Epithelial cell of proximal tubule (primary cell): ENCODE measurements around the gene DCUN1D1. TPM values are rescaled to one million over a fixed set of nuclear protein-coding genes. Genes with fewer than 3 reads are reported as not detected.
"Not testable (repeated sequence)": the region's sequence is repeated elsewhere in the genome, so short reads cannot be mapped to it uniquely, and the experiment has no call there.

Source experiments
- DNase-seq: peaks from one replicate; pipeline ENCODE4 v3.0.0-alpha.2; 2011; ENCODE audit warnings: low read depth
- H3K4me3 ChIP-seq: 2 replicates; pipeline ENCODE4 v1.5.1; 2011; ENCODE audit warnings: low read depth, mild to moderate bottlenecking, low read length
- CTCF ChIP-seq: conservative IDR thresholded peaks from 2 replicates; pipeline ENCODE4 v1.5.1; 2012; ENCODE audit warnings: low read depth, mild to moderate bottlenecking, low read length
- total RNA-seq: library from RNA; depleted of rRNA; stranded (reverse); fragments of >200 nt; gene quantifications from 2 replicates; pipeline ENCODE4 v1.2.3, GENCODE V29; 2015

DCUN1D1 gene
- total RNA-seq, 1 donor from 2014 or later = 11.3 TPM

- no peak for TF ChIP-seq CTCF
- H3K4me3 ChIP-seq = no peak overlapping the region
- no peak for DNase-seq
Observed at GRCh38 chr3:183013856-183014255, 33.5 kb upstream of the DCUN1D1 start.

GRCh38 chr3:183013074-183013473, 32.7 kb upstream of the DCUN1D1 start:
- DNase-seq = no peak
- no peak for TF ChIP-seq CTCF
- no peak overlapping the region for H3K4me3 ChIP-seq

- DNase-seq = no peak
- TF ChIP-seq CTCF = no peak
- H3K4me3 ChIP-seq = no peak overlapping the region
Observed at GRCh38 chr3:183008800-183009199, 28.5 kb upstream of the DCUN1D1 start.

- no peak overlapping the region for H3K4me3 ChIP-seq
- no peak for TF ChIP-seq CTCF
- no peak for DNase-seq
Observed at GRCh38 chr3:183008303-183008702, 28.0 kb upstream of the DCUN1D1 start.

GRCh38 chr3:183006396-183007002, 26.2 kb upstream of the DCUN1D1 start:
- TF ChIP-seq CTCF = no peak
- H3K4me3 ChIP-seq = no peak overlapping the region
- no peak for DNase-seq

GRCh38 chr3:182999767-183000166, 19.4 kb upstream of the DCUN1D1 start:
- no peak overlapping the region for H3K4me3 ChIP-seq
- DNase-seq = no peak
- no peak for TF ChIP-seq CTCF

- H3K4me3 ChIP-seq, DNase-seq: not testable (repeated sequence)
Observed at GRCh38 chr3:182993486-182994201, 13.3 kb upstream of the DCUN1D1 start.
